ENCODE measurements around the gene CETN3. TPM values are rescaled to one million over a fixed set of nuclear protein-coding genes. Genes with fewer than 3 reads are reported as not detected.

CETN3 gene
- total and polyA plus RNA-seq, 9 of the 15 experiments (the other 6 are each of a cell fraction or from before 2014, with no cell fraction given), result 43.3 to 113 (median 82.4) TPM

DNA sequence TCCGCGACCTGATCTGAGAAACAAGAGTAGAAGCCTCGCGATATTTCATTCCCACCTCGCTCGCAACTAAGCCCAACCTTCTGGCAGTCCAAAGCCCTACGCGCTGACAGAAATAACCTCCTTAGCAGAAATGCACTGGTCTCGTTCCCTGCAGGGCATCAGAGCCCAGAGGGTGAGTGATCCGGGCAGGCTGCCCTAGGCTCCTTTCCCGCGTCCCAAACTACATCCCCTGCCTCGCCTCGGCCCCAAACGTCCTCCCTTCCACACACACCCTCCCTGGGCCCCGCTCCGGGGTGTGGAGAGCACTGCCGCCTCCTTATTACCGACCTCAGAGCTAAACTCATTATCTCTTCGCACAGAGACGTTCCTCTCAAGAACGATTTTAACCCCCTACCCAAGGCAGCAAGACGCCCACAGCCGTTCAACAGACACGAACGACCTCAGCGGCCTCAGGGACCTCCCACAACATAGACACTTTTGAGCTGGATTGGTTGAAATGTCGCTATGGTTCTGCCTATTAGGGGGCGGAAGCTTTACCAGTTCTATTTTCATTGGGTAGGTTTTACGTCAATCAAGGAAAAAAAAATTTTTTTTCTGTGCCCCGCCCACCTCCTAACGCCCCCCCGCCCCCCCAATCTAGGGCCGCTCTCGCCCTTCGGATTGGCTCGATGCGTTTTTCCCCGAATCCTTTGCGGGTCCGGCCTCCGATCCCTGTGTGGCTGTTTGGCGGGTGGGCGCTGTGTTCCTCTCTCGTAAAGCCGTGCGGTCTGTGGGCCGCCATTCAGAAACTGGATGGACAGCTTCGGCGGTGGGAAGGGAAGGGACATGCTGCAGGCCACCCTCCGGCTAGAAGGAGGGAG is at the start of gene CETN3 (continued):
- TF ChIP-seq TAF1 (IDR thresholded peaks at IDR 0.05; ENCODE audit: control insufficient read depth, extremely low read depth, insufficient read depth, low read length, severe bottlenecking) (peak; percentile 96), ZNF174 (CRISPR knock-in tag; IDR thresholded peaks at IDR 0.05) (no peak), CSDE1 (IDR thresholded peaks at IDR 0.05) (no peak; a peak in 1 of 4 replicates), THAP7 (CRISPR knock-in tag; IDR thresholded peaks at IDR 0.05) (no peak), HDAC6 (IDR thresholded peaks at IDR 0.05; ENCODE audit: low read depth, low read length) (peak; percentile 48; the same call in 1 of the 2 replicates), FIP1L1 (IDR thresholded peaks at IDR 0.05; ENCODE audit: low read depth, low read length, poor library complexity, severe bottlenecking) (no peak), CBFA2T2 (conservative IDR thresholded peaks at IDR 0.05) (no peak), SUPT5H (IDR thresholded peaks at IDR 0.05) (peak; percentile 96), ESRRB (CRISPR knock-in tag; IDR thresholded peaks at IDR 0.05; ENCODE audit: borderline replicate concordance) (no peak), RBFOX2 (IDR thresholded peaks at IDR 0.05; ENCODE audit: low read depth, low read length) (peak; percentile 92), KDM5B (IDR thresholded peaks at IDR 0.05; ENCODE audit: insufficient replicate concordance, low read depth, low read length) (peak; percentile 92), ZBTB17 (CRISPR knock-in tag; IDR thresholded peaks at IDR 0.05) (peak; percentile 77), SIRT6 (IDR thresholded peaks at IDR 0.05; ENCODE audit: low read depth, low read length) (peak; percentile 85), XRCC5 (IDR thresholded peaks at IDR 0.05; ENCODE audit: low read depth, low read length) (no peak), HOMEZ (CRISPR knock-in tag; IDR thresholded peaks at IDR 0.05) (no peak), FOXP4 (CRISPR knock-in tag; IDR thresholded peaks at IDR 0.05; ENCODE audit: borderline replicate concordance) (no peak), ASH1L (IDR thresholded peaks at IDR 0.05; ENCODE audit: borderline replicate concordance, low read depth, partially characterized antibody) (peak; percentile 77)
- TF ChIP-seq, protein P1, sequence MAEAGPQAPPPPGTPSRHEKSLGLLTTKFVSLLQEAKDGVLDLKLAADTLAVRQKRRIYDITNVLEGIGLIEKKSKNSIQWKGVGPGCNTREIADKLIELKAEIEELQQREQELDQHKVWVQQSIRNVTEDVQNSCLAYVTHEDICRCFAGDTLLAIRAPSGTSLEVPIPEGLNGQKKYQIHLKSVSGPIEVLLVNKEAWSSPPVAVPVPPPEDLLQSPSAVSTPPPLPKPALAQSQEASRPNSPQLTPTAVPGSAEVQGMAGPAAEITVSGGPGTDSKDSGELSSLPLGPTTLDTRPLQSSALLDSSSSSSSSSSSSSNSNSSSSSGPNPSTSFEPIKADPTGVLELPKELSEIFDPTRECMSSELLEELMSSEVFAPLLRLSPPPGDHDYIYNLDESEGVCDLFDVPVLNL (CRISPR knock-in tag; IDR thresholded peaks at IDR 0.05; ENCODE audit: low read depth), result 0 out of 2 replicates have a peak, but pooled peaks have one; percentile 10
- TF ChIP-seq, protein P2, sequence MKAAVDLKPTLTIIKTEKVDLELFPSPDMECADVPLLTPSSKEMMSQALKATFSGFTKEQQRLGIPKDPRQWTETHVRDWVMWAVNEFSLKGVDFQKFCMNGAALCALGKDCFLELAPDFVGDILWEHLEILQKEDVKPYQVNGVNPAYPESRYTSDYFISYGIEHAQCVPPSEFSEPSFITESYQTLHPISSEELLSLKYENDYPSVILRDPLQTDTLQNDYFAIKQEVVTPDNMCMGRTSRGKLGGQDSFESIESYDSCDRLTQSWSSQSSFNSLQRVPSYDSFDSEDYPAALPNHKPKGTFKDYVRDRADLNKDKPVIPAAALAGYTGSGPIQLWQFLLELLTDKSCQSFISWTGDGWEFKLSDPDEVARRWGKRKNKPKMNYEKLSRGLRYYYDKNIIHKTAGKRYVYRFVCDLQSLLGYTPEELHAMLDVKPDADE (conservative IDR thresholded peaks at IDR 0.05; ENCODE audit: control insufficient read depth, low read depth, low read length), result no peak; the same call in 1 of the 2 replicates

Data from K562 (cell line).